ENCODE results near the gene NEMF.

Gene NEMF

DNA sequence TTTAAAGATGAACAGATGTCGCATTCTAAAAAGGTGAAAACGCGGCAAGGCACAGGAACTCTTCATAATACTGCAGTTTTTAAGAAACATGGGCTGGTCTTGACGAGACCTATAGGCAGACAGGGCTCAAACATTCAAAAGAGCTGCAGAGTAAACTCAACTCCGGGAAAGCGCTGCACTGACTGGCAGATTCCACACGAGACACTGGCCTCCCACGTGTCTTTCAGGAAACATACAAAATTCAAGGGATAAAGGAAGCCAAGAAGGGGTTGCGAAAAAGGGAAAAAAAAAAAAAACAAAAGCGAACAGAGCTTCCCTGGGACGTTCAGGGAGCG is 39.7 kb upstream of the NEMF start:
- TF ChIP-seq, protein P1, sequence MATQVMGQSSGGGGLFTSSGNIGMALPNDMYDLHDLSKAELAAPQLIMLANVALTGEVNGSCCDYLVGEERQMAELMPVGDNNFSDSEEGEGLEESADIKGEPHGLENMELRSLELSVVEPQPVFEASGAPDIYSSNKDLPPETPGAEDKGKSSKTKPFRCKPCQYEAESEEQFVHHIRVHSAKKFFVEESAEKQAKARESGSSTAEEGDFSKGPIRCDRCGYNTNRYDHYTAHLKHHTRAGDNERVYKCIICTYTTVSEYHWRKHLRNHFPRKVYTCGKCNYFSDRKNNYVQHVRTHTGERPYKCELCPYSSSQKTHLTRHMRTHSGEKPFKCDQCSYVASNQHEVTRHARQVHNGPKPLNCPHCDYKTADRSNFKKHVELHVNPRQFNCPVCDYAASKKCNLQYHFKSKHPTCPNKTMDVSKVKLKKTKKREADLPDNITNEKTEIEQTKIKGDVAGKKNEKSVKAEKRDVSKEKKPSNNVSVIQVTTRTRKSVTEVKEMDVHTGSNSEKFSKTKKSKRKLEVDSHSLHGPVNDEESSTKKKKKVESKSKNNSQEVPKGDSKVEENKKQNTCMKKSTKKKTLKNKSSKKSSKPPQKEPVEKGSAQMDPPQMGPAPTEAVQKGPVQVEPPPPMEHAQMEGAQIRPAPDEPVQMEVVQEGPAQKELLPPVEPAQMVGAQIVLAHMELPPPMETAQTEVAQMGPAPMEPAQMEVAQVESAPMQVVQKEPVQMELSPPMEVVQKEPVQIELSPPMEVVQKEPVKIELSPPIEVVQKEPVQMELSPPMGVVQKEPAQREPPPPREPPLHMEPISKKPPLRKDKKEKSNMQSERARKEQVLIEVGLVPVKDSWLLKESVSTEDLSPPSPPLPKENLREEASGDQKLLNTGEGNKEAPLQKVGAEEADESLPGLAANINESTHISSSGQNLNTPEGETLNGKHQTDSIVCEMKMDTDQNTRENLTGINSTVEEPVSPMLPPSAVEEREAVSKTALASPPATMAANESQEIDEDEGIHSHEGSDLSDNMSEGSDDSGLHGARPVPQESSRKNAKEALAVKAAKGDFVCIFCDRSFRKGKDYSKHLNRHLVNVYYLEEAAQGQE (IDR thresholded peaks at IDR 0.05; ENCODE audit: insufficient read depth in 1 of 2, low read depth in 2 of 2, low read length in 2 of 2) = no peak
- no peak for TF ChIP-seq SIN3A (IDR thresholded peaks at IDR 0.05; ENCODE audit: borderline replicate concordance, insufficient read depth, low read length)

DNA sequence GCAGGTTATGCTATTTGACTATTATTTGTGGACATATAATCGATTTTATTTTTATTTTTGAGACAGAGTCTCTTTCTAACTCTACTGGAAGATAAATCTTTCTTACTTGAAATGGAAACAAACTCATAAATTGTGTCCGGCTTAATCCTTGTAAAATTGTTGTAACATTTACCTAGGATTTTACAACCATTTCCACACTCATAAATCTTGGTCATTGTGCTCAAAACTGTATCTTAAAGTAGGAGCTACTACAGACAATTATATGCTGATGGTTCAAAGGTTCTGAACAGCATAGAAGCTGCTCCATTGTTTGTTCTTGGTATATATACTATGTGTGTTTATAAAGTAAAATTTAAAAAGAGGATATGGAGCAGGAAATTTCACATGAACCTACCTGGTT is 35.7 kb upstream of the NEMF start:
- TF ChIP-seq POLR2AphosphoS5 (IDR thresholded peaks at IDR 0.05; ENCODE audit: low read depth, low read length) = no peak
- no peak for TF ChIP-seq TAF1 (IDR thresholded peaks at IDR 0.05; ENCODE audit: borderline replicate concordance, insufficient read depth, low read length)
- TF ChIP-seq, protein P1 (IDR thresholded peaks at IDR 0.05; ENCODE audit: insufficient read depth in 1 of 2, low read depth in 2 of 2, low read length in 2 of 2) = no peak
- TF ChIP-seq FOXP2 (optimal IDR thresholded peaks at IDR 0.05; ENCODE audit: borderline replicate concordance, extremely low read depth, extremely low read length, insufficient read depth) = no peak
- TF ChIP-seq SIN3A (IDR thresholded peaks at IDR 0.05; ENCODE audit: borderline replicate concordance, insufficient read depth, low read length) = no peak

DNA sequence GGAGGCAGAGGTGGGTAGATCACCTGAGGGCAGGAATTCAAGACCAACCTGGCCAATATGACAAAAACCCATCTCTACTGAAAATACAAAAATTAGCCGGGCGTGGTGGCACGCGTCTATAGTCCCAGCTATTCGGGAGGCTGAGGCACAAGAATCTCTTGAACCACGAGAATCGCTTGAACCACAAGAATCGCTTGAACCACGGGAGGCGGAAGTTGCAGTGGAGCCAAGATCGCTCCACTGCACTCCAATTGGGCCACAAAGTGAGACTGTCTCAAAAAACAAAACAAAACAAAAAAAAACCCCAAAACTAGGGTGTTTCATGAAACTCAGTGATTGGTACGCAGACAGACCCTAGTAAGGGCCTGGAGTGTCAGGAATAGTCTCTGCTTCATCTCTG is 33.9 kb upstream of the NEMF start:
- TF ChIP-seq SIN3A (IDR thresholded peaks at IDR 0.05; ENCODE audit: borderline replicate concordance, insufficient read depth, low read length) = no peak
- TF ChIP-seq TAF1 (IDR thresholded peaks at IDR 0.05; ENCODE audit: borderline replicate concordance, insufficient read depth, low read length) = no peak
- TF ChIP-seq POLR2AphosphoS5 (IDR thresholded peaks at IDR 0.05; ENCODE audit: low read depth, low read length) = no peak
- no peak for TF ChIP-seq FOXP2 (optimal IDR thresholded peaks at IDR 0.05; ENCODE audit: borderline replicate concordance, extremely low read depth, extremely low read length, insufficient read depth)

DNA sequence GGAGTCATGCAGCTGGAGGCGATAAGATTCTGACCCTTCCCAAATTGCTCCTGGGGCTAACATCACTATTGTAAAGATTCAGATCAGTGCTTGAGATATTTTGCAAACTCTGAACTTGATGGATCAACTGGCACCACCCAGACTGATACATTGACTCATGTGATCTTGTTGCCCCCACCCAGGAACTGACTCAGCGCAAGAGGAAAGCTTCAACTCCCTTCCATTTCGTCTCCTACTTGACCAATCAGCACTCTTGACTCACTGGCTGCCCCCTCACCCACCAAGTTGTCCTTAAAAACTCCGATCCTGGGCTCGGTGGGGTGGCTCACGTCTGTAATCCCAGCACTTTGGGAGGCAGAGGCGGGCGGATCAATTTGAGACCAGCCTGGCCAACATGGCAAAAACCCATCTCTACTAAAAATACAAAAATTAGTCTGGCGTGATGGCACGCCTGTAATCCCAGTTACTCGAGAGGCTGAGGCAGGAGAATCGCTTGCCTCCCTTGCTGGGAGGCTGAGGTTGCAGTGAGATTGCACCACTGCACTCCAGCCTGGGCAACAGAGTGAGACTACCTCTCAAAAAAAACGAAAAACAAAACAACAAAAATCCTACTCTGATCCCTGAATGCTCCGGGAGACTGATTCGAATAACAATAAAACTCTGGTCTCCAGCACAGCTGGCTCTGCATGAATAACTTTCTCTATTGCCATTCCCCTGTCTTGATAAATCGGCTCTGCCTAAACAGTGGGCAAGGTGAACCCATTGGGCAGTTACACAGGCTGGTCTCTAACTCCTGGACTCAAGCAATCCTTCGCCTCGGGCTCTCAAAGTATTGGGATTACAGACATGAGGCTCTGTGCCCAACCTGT is 30.5 kb upstream of the NEMF start:
- no peak for TF ChIP-seq FOXP2 (optimal IDR thresholded peaks at IDR 0.05; ENCODE audit: borderline replicate concordance, extremely low read depth, extremely low read length, insufficient read depth)
- TF ChIP-seq TAF1 (IDR thresholded peaks at IDR 0.05; ENCODE audit: borderline replicate concordance, insufficient read depth, low read length) = no peak
- TF ChIP-seq, protein P1 (IDR thresholded peaks at IDR 0.05; ENCODE audit: insufficient read depth in 1 of 2, low read depth in 2 of 2, low read length in 2 of 2) = no peak
- no peak for TF ChIP-seq SIN3A (IDR thresholded peaks at IDR 0.05; ENCODE audit: borderline replicate concordance, insufficient read depth, low read length)
- TF ChIP-seq POLR2AphosphoS5 (IDR thresholded peaks at IDR 0.05; ENCODE audit: low read depth, low read length) = no peak

DNA sequence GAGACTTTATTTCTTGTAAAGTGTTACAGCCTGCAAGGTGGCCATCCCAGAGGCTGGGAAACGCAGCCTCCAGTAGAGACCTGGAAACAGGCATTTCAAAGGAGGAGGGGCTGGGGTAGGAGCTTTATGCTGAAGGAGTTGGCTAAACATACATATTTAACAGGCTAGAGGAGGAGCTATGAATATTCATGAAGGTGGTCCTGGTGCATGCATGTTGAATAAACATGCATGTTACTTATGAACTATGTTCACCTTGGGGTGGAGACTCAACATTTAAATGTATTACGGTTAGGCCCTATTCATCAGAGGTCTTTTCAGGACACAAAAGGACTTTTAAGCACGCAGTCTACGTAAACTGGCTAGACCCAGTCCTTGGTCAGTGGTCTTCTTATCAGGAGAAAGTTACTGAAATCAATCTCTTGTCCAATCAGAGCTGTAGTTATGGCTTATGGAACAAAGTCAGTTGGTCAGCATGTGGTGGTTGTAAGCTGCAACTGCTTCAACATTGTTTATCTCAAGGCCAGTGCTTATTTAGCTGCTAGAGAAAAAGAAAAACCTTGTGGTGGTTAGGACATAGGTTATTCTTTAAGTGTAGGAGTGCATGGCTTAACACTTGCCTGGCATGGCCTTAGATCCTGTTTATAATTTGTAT is 28.9 kb upstream of the NEMF start:
- TF ChIP-seq, protein P1 (IDR thresholded peaks at IDR 0.05; ENCODE audit: insufficient read depth in 1 of 2, low read depth in 2 of 2, low read length in 2 of 2) = no peak
- no peak for TF ChIP-seq POLR2AphosphoS5 (IDR thresholded peaks at IDR 0.05; ENCODE audit: low read depth, low read length)
- TF ChIP-seq FOXP2 (optimal IDR thresholded peaks at IDR 0.05; ENCODE audit: borderline replicate concordance, extremely low read depth, extremely low read length, insufficient read depth) = no peak
- TF ChIP-seq TAF1 (IDR thresholded peaks at IDR 0.05; ENCODE audit: borderline replicate concordance, insufficient read depth, low read length) = no peak
- TF ChIP-seq SIN3A (IDR thresholded peaks at IDR 0.05; ENCODE audit: borderline replicate concordance, insufficient read depth, low read length) = no peak

All from PFSK-1 (cell line).